PFSK-1 (cell line): ENCODE data around the gene LRMDA.

Experiments used
- FOXP2 ChIP-seq: optimal IDR thresholded peaks from 2 replicates; pipeline ENCODE3; 2011; ENCODE audit warnings: borderline replicate concordance, control low read depth, inconsistent platforms; ENCODE audit not compliant: insufficient read depth; ENCODE audit errors: extremely low read length, extremely low read depth
- POLR2AphosphoS5 ChIP-seq: IDR thresholded peaks from 2 replicates; pipeline ENCODE4 v1.6.1; 2012; ENCODE audit warnings: low read depth, mild to moderate bottlenecking, control low read depth, low read length, moderate library complexity
- SIN3A ChIP-seq: IDR thresholded peaks from 2 replicates; pipeline ENCODE4 v1.6.1; 2012; ENCODE audit warnings: mild to moderate bottlenecking, low read length, moderate library complexity, borderline replicate concordance; ENCODE audit not compliant: insufficient read depth
- TAF1 ChIP-seq: IDR thresholded peaks from 2 replicates; pipeline ENCODE4 v1.6.1; 2012; ENCODE audit warnings: low read length, control low read depth, borderline replicate concordance; ENCODE audit not compliant: insufficient read depth
- TF ChIP-seq, protein P1 (sequence below), 2 experiments: IDR thresholded peaks; 2 replicates each; pipeline versions ENCODE4 v1.6.1 to v1.8.0; 2011 to 2012; ENCODE audit warnings: low read depth in 2 of 2, low read length in 2 of 2, control low read depth in 1 of 2, inconsistent platforms in 1 of 2, mild to moderate bottlenecking in 1 of 2, moderate library complexity in 1 of 2; ENCODE audit not compliant: insufficient read depth in 1 of 2

Gene LRMDA

DNA sequence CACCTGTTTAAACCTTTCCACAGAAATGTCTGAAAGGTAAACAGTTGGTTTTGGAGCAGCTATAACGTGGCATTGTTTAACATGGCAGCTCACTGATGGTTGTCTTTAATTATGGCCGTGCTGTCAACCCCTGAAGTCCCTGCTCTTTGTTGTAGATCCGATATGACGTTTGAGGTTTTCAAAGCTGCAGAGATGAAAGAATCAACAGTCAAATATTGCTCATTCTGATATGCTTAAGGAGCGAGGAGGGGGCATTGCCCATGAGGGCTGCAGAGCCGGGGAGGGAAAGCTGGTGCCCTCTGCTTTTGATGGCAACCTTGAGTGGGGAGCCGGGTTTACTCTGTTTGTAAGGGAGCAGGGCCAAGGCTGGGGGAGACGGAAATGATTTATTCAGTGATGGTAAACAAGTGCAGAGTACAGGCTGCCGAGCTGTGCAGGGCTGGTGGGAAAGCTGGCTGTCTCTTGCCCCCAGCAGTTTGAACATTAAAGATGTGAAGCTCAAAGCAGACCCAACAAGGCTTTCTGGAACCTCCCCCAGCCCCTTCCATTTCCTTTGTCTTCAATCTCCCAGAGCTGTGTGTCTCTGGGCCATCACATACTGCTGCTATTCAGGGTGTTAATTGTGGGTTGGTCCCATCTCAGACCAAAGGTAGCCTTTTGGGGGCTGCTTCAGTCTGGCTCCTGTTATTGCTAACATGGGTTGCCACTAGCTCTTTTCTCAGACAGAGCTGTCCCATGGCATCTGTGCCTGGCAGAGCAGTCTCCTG lies 345.5 kb downstream of the LRMDA start:
- TF ChIP-seq TAF1 (no peak), FOXP2 (no peak), POLR2AphosphoS5 (no peak), SIN3A (no peak)
- TF ChIP-seq, protein P1, sequence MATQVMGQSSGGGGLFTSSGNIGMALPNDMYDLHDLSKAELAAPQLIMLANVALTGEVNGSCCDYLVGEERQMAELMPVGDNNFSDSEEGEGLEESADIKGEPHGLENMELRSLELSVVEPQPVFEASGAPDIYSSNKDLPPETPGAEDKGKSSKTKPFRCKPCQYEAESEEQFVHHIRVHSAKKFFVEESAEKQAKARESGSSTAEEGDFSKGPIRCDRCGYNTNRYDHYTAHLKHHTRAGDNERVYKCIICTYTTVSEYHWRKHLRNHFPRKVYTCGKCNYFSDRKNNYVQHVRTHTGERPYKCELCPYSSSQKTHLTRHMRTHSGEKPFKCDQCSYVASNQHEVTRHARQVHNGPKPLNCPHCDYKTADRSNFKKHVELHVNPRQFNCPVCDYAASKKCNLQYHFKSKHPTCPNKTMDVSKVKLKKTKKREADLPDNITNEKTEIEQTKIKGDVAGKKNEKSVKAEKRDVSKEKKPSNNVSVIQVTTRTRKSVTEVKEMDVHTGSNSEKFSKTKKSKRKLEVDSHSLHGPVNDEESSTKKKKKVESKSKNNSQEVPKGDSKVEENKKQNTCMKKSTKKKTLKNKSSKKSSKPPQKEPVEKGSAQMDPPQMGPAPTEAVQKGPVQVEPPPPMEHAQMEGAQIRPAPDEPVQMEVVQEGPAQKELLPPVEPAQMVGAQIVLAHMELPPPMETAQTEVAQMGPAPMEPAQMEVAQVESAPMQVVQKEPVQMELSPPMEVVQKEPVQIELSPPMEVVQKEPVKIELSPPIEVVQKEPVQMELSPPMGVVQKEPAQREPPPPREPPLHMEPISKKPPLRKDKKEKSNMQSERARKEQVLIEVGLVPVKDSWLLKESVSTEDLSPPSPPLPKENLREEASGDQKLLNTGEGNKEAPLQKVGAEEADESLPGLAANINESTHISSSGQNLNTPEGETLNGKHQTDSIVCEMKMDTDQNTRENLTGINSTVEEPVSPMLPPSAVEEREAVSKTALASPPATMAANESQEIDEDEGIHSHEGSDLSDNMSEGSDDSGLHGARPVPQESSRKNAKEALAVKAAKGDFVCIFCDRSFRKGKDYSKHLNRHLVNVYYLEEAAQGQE (IDR thresholded peaks at IDR 0.05; ENCODE audit: insufficient read depth in 1 of 2, low read depth in 2 of 2, low read length in 2 of 2) = no peak

DNA sequence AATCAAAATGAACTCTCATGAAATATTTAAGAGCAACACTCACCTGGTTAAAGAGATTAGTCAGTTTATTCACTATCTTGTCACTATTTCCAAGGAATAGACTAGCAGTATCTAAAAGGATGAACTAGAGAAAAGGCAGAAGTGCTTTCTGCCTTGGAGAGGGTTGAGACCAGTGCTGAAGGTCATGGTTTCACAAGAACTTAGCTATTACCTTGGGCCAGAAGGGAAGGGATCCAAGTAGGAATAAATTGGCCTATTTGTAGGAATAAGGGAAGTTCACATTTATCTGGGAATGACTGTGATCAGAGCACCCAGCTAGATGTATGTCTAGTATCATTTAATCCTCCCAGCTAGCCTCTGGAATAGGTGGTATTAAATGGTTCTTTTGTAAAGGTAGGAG lies 347.2 kb downstream of the LRMDA start:
- no peak for TF ChIP-seq POLR2AphosphoS5
- TF ChIP-seq SIN3A = no peak
- TF ChIP-seq, protein P1 (IDR thresholded peaks at IDR 0.05; ENCODE audit: insufficient read depth in 1 of 2, low read depth in 2 of 2, low read length in 2 of 2) = no peak
- no peak for TF ChIP-seq FOXP2
- TF ChIP-seq TAF1 = no peak

DNA sequence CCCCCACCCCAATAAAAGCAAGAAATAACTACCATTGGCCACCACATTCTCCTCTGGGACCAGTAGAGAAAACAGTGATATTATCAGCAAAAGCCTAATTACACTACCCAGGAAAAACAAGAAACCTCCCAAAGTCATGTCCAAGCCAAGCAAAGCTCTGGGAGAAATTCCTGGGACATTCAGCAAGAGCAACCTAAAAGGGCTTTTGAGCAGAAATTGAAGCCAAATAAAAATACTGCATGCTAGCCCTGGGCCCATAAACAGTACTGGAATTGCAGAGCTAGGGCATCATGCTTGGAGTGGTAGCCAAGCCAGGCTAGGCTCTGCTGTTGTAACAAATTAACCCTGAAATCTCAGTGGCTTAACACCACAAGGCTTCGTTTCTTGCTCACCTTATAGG lies 347.9 kb downstream of the LRMDA start:
- TF ChIP-seq, protein P1 (IDR thresholded peaks at IDR 0.05; ENCODE audit: insufficient read depth in 1 of 2, low read depth in 2 of 2, low read length in 2 of 2) = no peak
- TF ChIP-seq TAF1 = no peak
- no peak for TF ChIP-seq POLR2AphosphoS5
- no peak for TF ChIP-seq SIN3A
- TF ChIP-seq FOXP2 = no peak

DNA sequence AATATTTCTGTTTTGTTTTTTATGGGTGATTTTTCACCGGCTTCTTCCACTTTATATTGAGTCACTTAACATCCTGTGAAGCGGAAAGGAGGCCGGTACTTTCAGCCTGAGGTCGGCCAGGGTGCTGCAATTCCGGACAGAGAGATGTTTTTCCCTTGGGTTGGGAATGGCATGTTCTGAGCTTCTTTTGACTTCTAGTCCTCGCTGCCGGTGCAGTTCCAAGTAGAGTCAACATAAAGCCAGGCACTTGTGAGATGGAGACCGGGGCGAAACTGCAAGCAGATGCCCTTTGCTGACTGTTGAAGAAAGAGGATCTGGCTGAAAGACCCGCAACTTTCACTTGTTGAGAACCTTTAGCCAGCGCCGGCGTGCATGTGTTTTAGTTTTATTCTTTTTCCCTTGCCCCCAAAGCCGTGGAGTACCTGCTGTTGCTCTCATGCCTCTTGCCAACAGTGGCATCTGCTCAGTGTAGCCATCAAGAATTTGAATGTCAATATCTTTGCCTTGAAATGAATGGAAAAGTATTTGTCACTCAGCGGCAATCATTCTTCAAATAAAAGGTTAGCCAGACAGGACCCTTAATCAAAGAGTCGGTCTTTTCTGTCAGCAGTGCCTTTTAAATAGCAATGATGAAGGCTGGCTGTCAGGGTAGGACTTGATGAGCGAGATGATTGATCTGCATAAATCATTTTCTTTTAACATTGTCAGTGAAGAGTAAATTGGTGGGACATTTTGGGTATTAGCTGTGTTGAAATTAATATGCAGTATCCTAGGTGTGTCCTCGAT lies 351.2 kb downstream of the LRMDA start:
- TF ChIP-seq SIN3A = no peak
- no peak for TF ChIP-seq FOXP2
- TF ChIP-seq POLR2AphosphoS5 = no peak
- TF ChIP-seq, protein P1 (IDR thresholded peaks at IDR 0.05; ENCODE audit: insufficient read depth in 1 of 2, low read depth in 2 of 2, low read length in 2 of 2) = no peak
- TF ChIP-seq TAF1 = no peak
